H9 (cell line): ENCODE data around the gene ME3. TPM values are rescaled to one million over a fixed set of nuclear protein-coding genes. Genes with fewer than 3 reads are reported as not detected.

ENCODE experiments used
- DNase-seq: peaks from one replicate; pipeline ENCODE4 v3.0.0-alpha.2; 2017
- H2AFZ ChIP-seq: one replicate; pipeline ENCODE4 v1.6.1; 2013; ENCODE audit warnings: mild to moderate bottlenecking, low read length, control low read depth, moderate library complexity
- H2AK5ac ChIP-seq: 2 replicates; pipeline ENCODE4 v1.6.1; 2013; ENCODE audit warnings: low read length, control low read depth, mixed read lengths; ENCODE audit not compliant: insufficient read length
- H2BK120ac ChIP-seq: one replicate; pipeline ENCODE4 v1.6.1; 2013; ENCODE audit warnings: low read depth, mild to moderate bottlenecking, low read length, control low read depth, inconsistent platforms; ENCODE audit not compliant: poor library complexity, severe bottlenecking
- H2BK12ac ChIP-seq: 2 replicates; pipeline ENCODE4 v1.6.1; 2013; ENCODE audit warnings: low read length, control low read depth, mixed read lengths, low read depth; ENCODE audit not compliant: insufficient read length
- H2BK15ac ChIP-seq: 2 replicates; pipeline ENCODE4 v1.6.1; 2013; ENCODE audit warnings: low read depth, low read length, control low read depth
- H2BK20ac ChIP-seq: one replicate; pipeline ENCODE4 v1.6.1; 2013; ENCODE audit warnings: low read depth, mild to moderate bottlenecking, low read length, control low read depth, inconsistent platforms; ENCODE audit not compliant: poor library complexity, severe bottlenecking
- H2BK5ac ChIP-seq: 2 replicates; pipeline ENCODE4 v1.6.1; 2013; ENCODE audit warnings: low read length, control low read depth, mixed read lengths; ENCODE audit not compliant: insufficient read length
- H3K14ac ChIP-seq: 2 replicates; pipeline ENCODE4 v1.6.1; 2013; ENCODE audit warnings: low read length, control low read depth; ENCODE audit not compliant: insufficient read depth
- H3K18ac ChIP-seq: 2 replicates; pipeline ENCODE4 v1.6.1; 2013; ENCODE audit warnings: low read depth, mild to moderate bottlenecking, mixed read lengths, low read length, control low read depth; ENCODE audit not compliant: insufficient read length
- H3K23ac ChIP-seq: 2 replicates; pipeline ENCODE4 v1.6.1; 2013; ENCODE audit warnings: low read length, control low read depth, mixed read lengths, low read depth; ENCODE audit not compliant: insufficient read length
- H3K23me2 ChIP-seq: 2 replicates; pipeline ENCODE4 v1.6.1; 2013; ENCODE audit warnings: low read depth, mild to moderate bottlenecking, mixed read lengths, low read length, control low read depth; ENCODE audit not compliant: insufficient read length, poor library complexity, severe bottlenecking
- H3K27ac ChIP-seq: 2 replicates; pipeline ENCODE4 v1.5.1; 2013; ENCODE audit warnings: low read length, control low read depth, mixed read lengths, low read depth; ENCODE audit not compliant: insufficient read length
- H3K27me3 ChIP-seq: 2 replicates; pipeline ENCODE4 v1.6.1; 2013; ENCODE audit warnings: low read length, control low read depth, inconsistent platforms; ENCODE audit not compliant: insufficient read depth
- H3K4ac ChIP-seq: 2 replicates; pipeline ENCODE4 v1.6.1; 2013; ENCODE audit warnings: low read depth, mild to moderate bottlenecking, control low read depth, inconsistent platforms, low read length, moderate library complexity
- H3K4me1 ChIP-seq: 2 replicates; pipeline ENCODE4 v1.6.1; 2013; ENCODE audit warnings: low read length, control low read depth, inconsistent platforms; ENCODE audit not compliant: insufficient read depth
- H3K4me2 ChIP-seq: 2 replicates; pipeline ENCODE4 v1.6.1; 2013; ENCODE audit warnings: low read length, control low read depth, mixed read lengths; ENCODE audit not compliant: insufficient read length, insufficient read depth
- H3K56ac ChIP-seq: 2 replicates; pipeline ENCODE4 v1.6.1; 2013; ENCODE audit warnings: low read depth, mild to moderate bottlenecking, mixed read lengths, low read length, control low read depth; ENCODE audit not compliant: insufficient read length
- H3K79me1 ChIP-seq: 2 replicates; pipeline ENCODE4 v1.6.1; 2013; ENCODE audit warnings: low read depth, mild to moderate bottlenecking, moderate library complexity, low read length, control low read depth, inconsistent platforms; ENCODE audit not compliant: insufficient read depth, poor library complexity, severe bottlenecking
- H3K79me2 ChIP-seq: 2 replicates; pipeline ENCODE4 v1.6.1; 2013; ENCODE audit warnings: low read length, control low read depth, inconsistent platforms; ENCODE audit not compliant: insufficient read depth
- H3K9ac ChIP-seq: 2 replicates; pipeline ENCODE4 v1.6.1; 2013; ENCODE audit warnings: low read length, control low read depth, mixed read lengths; ENCODE audit not compliant: insufficient read length; ENCODE audit errors: extremely low read depth
- H3K9me3 ChIP-seq: one replicate; pipeline ENCODE4 v1.6.1; 2013; ENCODE audit warnings: low read depth, low read length, inconsistent platforms; ENCODE audit not compliant: control insufficient read depth
- H3T11ph ChIP-seq: one replicate; pipeline ENCODE4 v1.6.1; 2013; ENCODE audit warnings: mild to moderate bottlenecking, low read length, control low read depth, inconsistent platforms
- H4K20me1 ChIP-seq: one replicate; pipeline ENCODE4 v1.6.1; 2013; ENCODE audit not compliant: control insufficient read depth, insufficient read length, insufficient read depth
- H4K5ac ChIP-seq: 2 replicates; pipeline ENCODE4 v1.6.1; 2013; ENCODE audit warnings: low read depth, mild to moderate bottlenecking, mixed read lengths, low read length, control low read depth; ENCODE audit not compliant: insufficient read length
- H4K8ac ChIP-seq: replicated peaks from 2 replicates; pipeline ENCODE4 v1.6.1; 2013; ENCODE audit warnings: low read length, control low read depth, mixed read lengths, low read depth; ENCODE audit not compliant: insufficient read length
- H4K91ac ChIP-seq: 2 replicates; pipeline ENCODE4 v1.6.1; 2013; ENCODE audit warnings: low read depth, mild to moderate bottlenecking, moderate library complexity, mixed read lengths, low read length, control low read depth; ENCODE audit not compliant: insufficient read length
- H3K27ac Mint-ChIP-seq, 3 experiments: 2 replicates in 2 of 3; 3 replicates in 1 of 3; pipeline ENCODE4 v1.8.0; 2020 to 2021; ENCODE audit warnings: mixed read lengths in 3 of 3, mild to moderate bottlenecking in 1 of 3, moderate library complexity in 1 of 3
- H3K27me3 Mint-ChIP-seq: 2 replicates; pipeline ENCODE4 v1.8.0; 2021; ENCODE audit warnings: low read depth, mild to moderate bottlenecking, moderate library complexity, mixed read lengths
- H3K36me3 Mint-ChIP-seq, 3 experiments: 2 replicates in 2 of 3; 3 replicates in 1 of 3; pipeline ENCODE4 v1.8.0; 2020 to 2021; ENCODE audit warnings: low read depth in 3 of 3, mixed read lengths in 3 of 3; ENCODE audit not compliant: insufficient read depth in 1 of 3
- H3K4me1 Mint-ChIP-seq, 2 experiments: 2 replicates each; pipeline ENCODE4 v1.8.0; 2020; ENCODE audit warnings: mixed read lengths in 2 of 2
- H3K4me3 Mint-ChIP-seq, 2 experiments: 2 replicates in 1 of 2; 3 replicates in 1 of 2; pipeline ENCODE4 v1.8.0; 2020 to 2021; ENCODE audit warnings: mild to moderate bottlenecking in 2 of 2, mixed read lengths in 2 of 2, moderate library complexity in 1 of 2
- H3K9me3 Mint-ChIP-seq, 2 experiments: 2 replicates in 1 of 2; 3 replicates in 1 of 2; pipeline ENCODE4 v1.8.0; 2020; ENCODE audit warnings: mild to moderate bottlenecking in 2 of 2, mixed read lengths in 2 of 2, moderate library complexity in 1 of 2
- WGBS: extraction: QIAGEN DNeasy Blood & Tissue Kit; methylation state at CpG from one replicate; pipeline ENCODE4 v1.1.7; 2013; ENCODE audit warnings: missing lambda C conversion rate, low lambda C conversion rate, mixed read lengths; ENCODE audit not compliant: insufficient read length; ENCODE audit errors: extremely low coverage; 5-methylcytosine and 5-hydroxymethylcytosine counted together
- total RNA-seq: library from RNA; stranded (reverse); gene quantifications from 2 replicates; pipeline ENCODE4 v1.2.1, GENCODE V29; 2021
- TF ChIP-seq, protein P1 (sequence below): fragments of 200-600 bp; sonication (generic); conservative IDR thresholded peaks from 3 replicates; pipeline ENCODE4 v1.8.0; 2021; ENCODE audit warnings: antibody characterized with exemption, mild to moderate bottlenecking

ME3 gene
- total RNA-seq, 1 experiment from 2014 or later = 2.8 TPM

GRCh38 chr11:86442827-86443226 is 229.6 kb downstream of the ME3 start:
- Histone ChIP-seq H2BK12ac (no peak overlapping the region), H3K27me3 (no peaks in the 10 kb centered on the region), H3K4ac (no peak overlapping the region), H2BK20ac (no peak overlapping the region), H3K14ac (no peak overlapping the region), H3K79me1 (no peaks in the 10 kb centered on the region), H4K8ac (no peak overlapping the region), H3K4me1 (no peaks in the 10 kb centered on the region), H3K9ac (no peak overlapping the region), H3K18ac (no peak overlapping the region), H3K23ac (no peak overlapping the region), H4K91ac (no peak overlapping the region), H2BK120ac (no peak overlapping the region), H3T11ph (no peak overlapping the region), H3K4me2 (no peak overlapping the region), H2BK15ac (no peak overlapping the region), H3K56ac (no peak overlapping the region), H2AK5ac (no peak overlapping the region), H3K9me3 (no peaks in the 10 kb centered on the region), H3K79me2 (no peaks in the 10 kb centered on the region), H2AFZ (no peak overlapping the region), H3K23me2 (no peaks in the 10 kb centered on the region), H4K20me1 (no peaks in the 10 kb centered on the region), H2BK5ac (no peak overlapping the region), H4K5ac (no peak overlapping the region), H3K27ac (no peak overlapping the region)
- no peak for DNase-seq
- no CpG with 5 or more reads among the region's 5 CpGs for WGBS
- Mint-ChIP-seq H3K4me1 (no peaks in the 10 kb centered on the region), H3K27me3 (no peaks in the 10 kb centered on the region; the same call in 1 of the 2 replicates), H3K4me3 (no peak overlapping the region), H3K36me3 (no peaks in the 10 kb centered on the region), H3K27ac (no peak overlapping the region), H3K9me3 (no peaks in the 10 kb centered on the region)
- TF ChIP-seq, protein P1, sequence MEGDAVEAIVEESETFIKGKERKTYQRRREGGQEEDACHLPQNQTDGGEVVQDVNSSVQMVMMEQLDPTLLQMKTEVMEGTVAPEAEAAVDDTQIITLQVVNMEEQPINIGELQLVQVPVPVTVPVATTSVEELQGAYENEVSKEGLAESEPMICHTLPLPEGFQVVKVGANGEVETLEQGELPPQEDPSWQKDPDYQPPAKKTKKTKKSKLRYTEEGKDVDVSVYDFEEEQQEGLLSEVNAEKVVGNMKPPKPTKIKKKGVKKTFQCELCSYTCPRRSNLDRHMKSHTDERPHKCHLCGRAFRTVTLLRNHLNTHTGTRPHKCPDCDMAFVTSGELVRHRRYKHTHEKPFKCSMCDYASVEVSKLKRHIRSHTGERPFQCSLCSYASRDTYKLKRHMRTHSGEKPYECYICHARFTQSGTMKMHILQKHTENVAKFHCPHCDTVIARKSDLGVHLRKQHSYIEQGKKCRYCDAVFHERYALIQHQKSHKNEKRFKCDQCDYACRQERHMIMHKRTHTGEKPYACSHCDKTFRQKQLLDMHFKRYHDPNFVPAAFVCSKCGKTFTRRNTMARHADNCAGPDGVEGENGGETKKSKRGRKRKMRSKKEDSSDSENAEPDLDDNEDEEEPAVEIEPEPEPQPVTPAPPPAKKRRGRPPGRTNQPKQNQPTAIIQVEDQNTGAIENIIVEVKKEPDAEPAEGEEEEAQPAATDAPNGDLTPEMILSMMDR = no peak
